HEK293 (cell line): Measurements from ENCODE around the gene ARHGAP6.

Experiments used
- CTCF ChIA-PET: fragments of 350-600 bp; formaldehyde crosslinking; extraction: SDS; loops from one replicate; lab custom pipeline; 2021; ENCODE audit warnings: antibody characterized with exemption; lab: Yijun Ruan, JAX
- POLR2A ChIA-PET: fragments of 300-600 bp; formaldehyde crosslinking; extraction: SDS; loops from one replicate; lab custom pipeline; 2020; ENCODE audit warnings: antibody characterized with exemption, inconsistent platforms; lab: Yijun Ruan, JAX
- H3K27ac ChIP-seq: fragments of 200-500 bp; sonication (Bioruptor generic); 2 replicates; pipeline ENCODE4 v1.5.1; 2014; ENCODE audit warnings: low read depth, low read length, control low read depth, inconsistent platforms; ENCODE audit errors: extremely low read depth
- H3K36me3 ChIP-seq, 2 experiments: fragments of 200-500 bp in 1 of 2; sonication (Bioruptor generic) in 1 of 2; 1 replicate in 1 of 2; 2 replicates in 1 of 2; pipeline ENCODE4 v1.5.1; 2014 to 2017; ENCODE audit warnings: inconsistent platforms in 2 of 2, low read length in 2 of 2; ENCODE audit not compliant: control insufficient read depth in 2 of 2, insufficient read depth in 1 of 2
- H3K4me1 ChIP-seq: fragments of 200-500 bp; sonication (Bioruptor generic); 2 replicates; pipeline ENCODE4 v1.5.1; 2014; ENCODE audit warnings: mild to moderate bottlenecking, low read length, inconsistent platforms; ENCODE audit not compliant: control insufficient read depth, insufficient read depth
- H3K4me3 ChIP-seq: 2 replicates; pipeline ENCODE4 v1.5.1; 2011; ENCODE audit warnings: low read depth, mild to moderate bottlenecking, control low read depth, low read length, moderate library complexity
- H3K9me3 ChIP-seq: fragments of 200-500 bp; sonication (Bioruptor generic); 2 replicates; pipeline ENCODE4 v1.5.1; 2014; ENCODE audit warnings: low read depth, low read length, inconsistent platforms; ENCODE audit not compliant: control insufficient read depth, insufficient read depth
- ATF2 ChIP-seq: fragments of 450-650 bp; formaldehyde crosslinking; IDR thresholded peaks from 2 replicates; pipeline ENCODE4 v1.5.1; 2016; ENCODE audit warnings: missing biosample characterization, missing genetic modification characterization, low read depth
- HOXA7 ChIP-seq: sonication (generic); formaldehyde crosslinking; IDR thresholded peaks from 2 replicates; pipeline ENCODE4 v1.8.1; 2022; ENCODE audit warnings: missing genetic modification reagents, borderline replicate concordance
- INSM2 ChIP-seq: fragments of 450-650 bp; formaldehyde crosslinking; IDR thresholded peaks from 2 replicates; pipeline ENCODE4 v1.5.1; 2016; ENCODE audit warnings: missing biosample characterization, missing genetic modification characterization
- KLF10 ChIP-seq: fragments of 450-650 bp; IDR thresholded peaks from 2 replicates; pipeline ENCODE4 v1.5.1; 2018; ENCODE audit warnings: missing biosample characterization, mild to moderate bottlenecking, missing genetic modification characterization
- KLF9 ChIP-seq: fragments of 450-650 bp; formaldehyde crosslinking; IDR thresholded peaks from 2 replicates; pipeline ENCODE4 v1.5.1; 2016; ENCODE audit warnings: missing biosample characterization, missing genetic modification characterization, low read depth
- MYNN ChIP-seq: fragments of 450-650 bp; formaldehyde crosslinking; IDR thresholded peaks from 2 replicates; pipeline ENCODE4 v1.5.1; 2016; ENCODE audit warnings: missing biosample characterization, missing genetic modification characterization, borderline replicate concordance
- WT1 ChIP-seq: fragments of 450-650 bp; formaldehyde crosslinking; IDR thresholded peaks from 2 replicates; pipeline ENCODE4 v1.5.1; 2016; ENCODE audit warnings: missing biosample characterization, missing genetic modification characterization
- ZBTB20 ChIP-seq: fragments of 450-650 bp; formaldehyde crosslinking; IDR thresholded peaks from 2 replicates; pipeline ENCODE4 v1.5.1; 2016; ENCODE audit warnings: missing biosample characterization, missing genetic modification characterization
- ZIC2 ChIP-seq: fragments of 450-650 bp; formaldehyde crosslinking; IDR thresholded peaks from 2 replicates; pipeline ENCODE4 v1.5.1; 2016; ENCODE audit warnings: missing biosample characterization, missing genetic modification characterization
- ZNF132 ChIP-seq: fragments of 450-650 bp; formaldehyde crosslinking; IDR thresholded peaks from 2 replicates; pipeline ENCODE4 v1.5.1; 2017; ENCODE audit warnings: missing biosample characterization, missing genetic modification characterization, borderline replicate concordance
- ZNF133 ChIP-seq: fragments of 450-650 bp; formaldehyde crosslinking; IDR thresholded peaks from 2 replicates; pipeline ENCODE4 v1.5.1; 2016; ENCODE audit warnings: missing biosample characterization, missing genetic modification characterization
- ZNF19 ChIP-seq: fragments of 450-650 bp; formaldehyde crosslinking; IDR thresholded peaks from 2 replicates; pipeline ENCODE4; 2016; ENCODE audit warnings: missing biosample characterization, missing genetic modification characterization, low read depth
- ZNF423 ChIP-seq: fragments of 450-650 bp; formaldehyde crosslinking; IDR thresholded peaks from 2 replicates; pipeline ENCODE4 v1.5.1; 2016; ENCODE audit warnings: missing biosample characterization, missing genetic modification characterization
- ZNF426 ChIP-seq: fragments of 450-650 bp; formaldehyde crosslinking; IDR thresholded peaks from 2 replicates; pipeline ENCODE4 v1.5.1; 2017; ENCODE audit warnings: missing biosample characterization, missing genetic modification characterization, mild to moderate bottlenecking, inconsistent platforms, moderate library complexity
- ZNF48 ChIP-seq: fragments of 450-650 bp; formaldehyde crosslinking; IDR thresholded peaks from 2 replicates; pipeline ENCODE4 v1.5.1; 2016; ENCODE audit warnings: missing biosample characterization, missing genetic modification characterization
- ZNF518A ChIP-seq: fragments of 450-650 bp; formaldehyde crosslinking; conservative IDR thresholded peaks from 2 replicates; pipeline ENCODE4 v1.5.1; 2016; ENCODE audit warnings: low read depth, missing biosample characterization, missing genetic modification characterization
- ZNF555 ChIP-seq: fragments of 450-650 bp; formaldehyde crosslinking; conservative IDR thresholded peaks from 2 replicates; pipeline ENCODE4 v1.5.1; 2017; ENCODE audit warnings: missing biosample characterization, mild to moderate bottlenecking, missing genetic modification characterization, inconsistent platforms
- ZNF654 ChIP-seq: fragments of 450-650 bp; formaldehyde crosslinking; IDR thresholded peaks from 2 replicates; pipeline ENCODE4 v1.5.1; 2016; ENCODE audit warnings: low read depth, missing biosample characterization, missing genetic modification characterization
- ZNF660 ChIP-seq: fragments of 450-650 bp; IDR thresholded peaks from 2 replicates; pipeline ENCODE4 v1.5.1; 2018; ENCODE audit warnings: missing biosample characterization, mild to moderate bottlenecking, missing genetic modification characterization
- ZNF785 ChIP-seq: fragments of 450-650 bp; formaldehyde crosslinking; IDR thresholded peaks from 2 replicates; pipeline ENCODE4 v1.5.1; 2016; ENCODE audit warnings: missing biosample characterization, missing genetic modification characterization
- ZSCAN18 ChIP-seq: fragments of 450-650 bp; formaldehyde crosslinking; IDR thresholded peaks from 2 replicates; pipeline ENCODE4 v1.5.1; 2016; ENCODE audit warnings: missing biosample characterization, missing genetic modification characterization
- ZSCAN30 ChIP-seq: fragments of 450-650 bp; IDR thresholded peaks from 2 replicates; pipeline ENCODE4 v1.5.1; 2018; ENCODE audit warnings: missing biosample characterization, mild to moderate bottlenecking, missing genetic modification characterization, moderate library complexity
- TF ChIP-seq, protein P1 (sequence below): fragments of 450-650 bp; formaldehyde crosslinking; IDR thresholded peaks from 2 replicates; pipeline ENCODE4 v1.5.1; 2016; ENCODE audit warnings: missing biosample characterization, missing genetic modification characterization

Gene ARHGAP6

GRCh38 chrX:11210415-11210801, 455.3 kb downstream of the ARHGAP6 start (continued):
- TF ChIP-seq ZNF518A (tag by site-specific recombination) = no peak
- TF ChIP-seq, all 188 proteins: peak for 0

DNA sequence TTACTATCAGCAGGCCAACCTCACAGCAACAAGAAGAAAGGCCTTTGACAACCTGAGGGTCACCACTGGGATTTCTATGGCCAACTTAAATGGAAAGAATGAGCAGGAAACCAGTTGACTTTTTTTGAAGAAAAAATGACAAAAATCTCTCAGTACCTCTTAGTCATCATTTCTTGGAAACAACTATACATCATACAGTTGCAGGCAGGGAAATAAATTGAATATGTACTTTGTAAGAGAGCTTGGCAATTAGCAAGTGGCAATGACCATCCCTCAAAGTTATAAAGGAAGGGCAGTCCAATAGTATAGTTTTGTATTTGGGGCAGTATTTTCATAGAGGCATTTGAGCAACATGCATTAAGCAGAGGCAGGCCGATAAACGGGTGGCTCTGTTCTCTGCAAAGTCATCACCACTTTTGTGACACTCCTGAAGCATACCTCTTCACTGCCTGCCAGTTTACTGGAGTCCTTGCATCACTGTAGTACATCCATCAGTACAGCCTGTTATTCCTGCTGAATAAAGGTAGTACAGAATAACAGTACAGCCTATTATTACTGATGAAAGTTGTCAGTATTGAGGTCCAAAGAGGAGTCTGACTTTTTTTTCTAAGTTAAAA, 455.8 kb downstream of the ARHGAP6 start:
- ChIA-PET POLR2A (no interaction called here), CTCF (interaction anchor here (0.7 kb wide), 1 partner anchor 557 kb away, joined by 3 read pairs; no protein-coding TSS in a partner anchor)
- Histone ChIP-seq H3K4me1 (no peaks in the 10 kb centered on the region), H3K27ac (no peak overlapping the region), H3K4me3 (no peak overlapping the region), H3K9me3 (no peaks in the 10 kb centered on the region), H3K36me3 (no peaks in the 10 kb centered on the region)
- TF ChIP-seq MYNN (tag by site-specific recombination) (no peak), KLF9 (no peak), ZNF660 (no peak), ZNF654 (tag by site-specific recombination) (no peak), KLF10 (tag by site-specific recombination) (no peak), ATF2 (tag by site-specific recombination) (no peak), INSM2 (tag by site-specific recombination) (no peak), ZNF426 (tag by site-specific recombination) (no peak), WT1 (tag by site-specific recombination) (no peak), ZNF785 (tag by site-specific recombination) (no peak), ZNF19 (tag by site-specific recombination) (no peak), ZSCAN30 (no peak), ZNF555 (tag by site-specific recombination) (no peak), ZNF133 (tag by site-specific recombination) (no peak)

- Histone ChIP-seq H3K4me1 (no peaks in the 10 kb centered on the region), H3K9me3 (no peaks in the 10 kb centered on the region), H3K36me3 (no peaks in the 10 kb centered on the region), H3K27ac (no peak overlapping the region), H3K4me3 (no peak overlapping the region)
- ChIA-PET POLR2A (no interaction called here), CTCF (no interaction called here)
- TF ChIP-seq ZNF48 (no peak), ZIC2 (no peak), ZNF132 (tag by site-specific recombination) (no peak), ZNF423 (no peak), ZSCAN18 (no peak), HOXA7 (no peak), ZBTB20 (tag by site-specific recombination) (no peak)
- TF ChIP-seq, protein P1, sequence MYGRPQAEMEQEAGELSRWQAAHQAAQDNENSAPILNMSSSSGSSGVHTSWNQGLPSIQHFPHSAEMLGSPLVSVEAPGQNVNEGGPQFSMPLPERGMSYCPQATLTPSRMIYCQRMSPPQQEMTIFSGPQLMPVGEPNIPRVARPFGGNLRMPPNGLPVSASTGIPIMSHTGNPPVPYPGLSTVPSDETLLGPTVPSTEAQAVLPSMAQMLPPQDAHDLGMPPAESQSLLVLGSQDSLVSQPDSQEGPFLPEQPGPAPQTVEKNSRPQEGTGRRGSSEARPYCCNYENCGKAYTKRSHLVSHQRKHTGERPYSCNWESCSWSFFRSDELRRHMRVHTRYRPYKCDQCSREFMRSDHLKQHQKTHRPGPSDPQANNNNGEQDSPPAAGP (tag by site-specific recombination) = no peak
Measured at GRCh38 chrX:11206716-11207115, 459.0 kb downstream of the ARHGAP6 start.
